Kidney (tissue), 14 donors: ENCODE data around the gene MYO7B. TPM values are rescaled to one million over a fixed set of nuclear protein-coding genes. Genes with fewer than 3 reads are reported as not detected.

Experiments
- DNase-seq, 5 donors: peaks; one replicate each; pipeline ENCODE4 v3.0.0-alpha.2; 2013 to 2020
- FAIRE-seq: peaks from 2 replicates; lab custom pipeline; 2012; peaks lifted over from hg19 to GRCh38; lab: Jason Lieb, UNC
- H3K27ac ChIP-seq, 2 donors: one replicate each; pipeline ENCODE4 v1.7.0; 2013; ENCODE audit warnings: low read depth in 2 of 2, low read length in 2 of 2, inconsistent platforms in 1 of 2
- H3K27me3 ChIP-seq: one replicate; pipeline ENCODE4 v1.7.1; 2013; ENCODE audit warnings: low read length, inconsistent platforms; ENCODE audit not compliant: control insufficient read depth, insufficient read depth
- H3K36me3 ChIP-seq, 3 donors: one replicate each; pipeline versions ENCODE4 v1.7.0 to v1.7.1; 2013; ENCODE audit warnings: low read length in 3 of 3, control low read depth in 1 of 3, inconsistent platforms in 1 of 3; ENCODE audit not compliant: insufficient read depth in 3 of 3, control insufficient read depth in 2 of 3
- H3K4me1 ChIP-seq, 3 donors: one replicate each; pipeline versions ENCODE4 v1.7.0 to v1.7.1; 2013; ENCODE audit warnings: low read length in 3 of 3, inconsistent platforms in 1 of 3, low read depth in 1 of 3; ENCODE audit not compliant: control insufficient read depth in 2 of 3, insufficient read depth in 2 of 3
- H3K4me3 ChIP-seq, 3 donors: one replicate each; pipeline versions ENCODE4 v1.7.0 to v1.8.1; 2013; ENCODE audit warnings: low read length in 3 of 3, control low read depth in 1 of 3, inconsistent platforms in 1 of 3
- H3K9ac ChIP-seq, 3 donors: one replicate each; pipeline versions ENCODE4 v1.7.0 to v1.7.1; 2013; ENCODE audit warnings: low read length in 3 of 3, control low read depth in 1 of 3, inconsistent platforms in 1 of 3
- H3K9me3 ChIP-seq, 3 donors: one replicate each; pipeline versions ENCODE4 v1.7.0 to v1.7.1; 2013; ENCODE audit warnings: low read length in 3 of 3, control low read depth in 1 of 3, inconsistent platforms in 1 of 3; ENCODE audit not compliant: control insufficient read depth in 2 of 3, insufficient read depth in 1 of 3
- intact Hi-C: fragments of 100-400 bp; cut with DNase I; formaldehyde crosslinking; loops from one replicate; pipeline ENCODE4 v1.11.1; 2022
- polyA plus RNA-seq: library from polyadenylated mRNA; stranded (reverse); fragments of 350-450 nt; fragmentation: Illumina TruSeq; extraction: RNeasy Lipid Tissue Mini Kit (QIAGEN cat#74804); gene quantifications from one replicate; pipeline ENCODE4 v1.2.3, GENCODE V29; 2014; ENCODE audit warnings: low read depth, low replicate concordance; ENCODE audit not compliant: insufficient read depth
- total RNA-seq: library from RNA; stranded (reverse); fragmentation: NEBNext Ultra II Directional; extraction: Animal tissue kit (Norgen Biotek cat#: 25700); gene quantifications from one replicate; pipeline ENCODE4 v1.2.1, GENCODE V29; 2021
- TF ChIP-seq, protein P1 (sequence below): IDR thresholded peaks from 3 replicates; pipeline ENCODE4 v1.5.1; 2012; ENCODE audit warnings: mild to moderate bottlenecking, moderate library complexity, borderline replicate concordance; ENCODE audit not compliant: insufficient read depth; ENCODE audit errors: extremely low read depth
- donor health status: control.
- donor health status: control.
- donor health status: control.
- donor health status: control.
- donor health status: control.
- donor health status: DM: yes; HTN: yes; CAD: no.
- donor health status: Normal renal cell carcinoma (clear cell type).

MYO7B gene
- total and polyA plus RNA-seq, 2 donors from 2014 or later, result 11.0 to 22.2 TPM

DNA sequence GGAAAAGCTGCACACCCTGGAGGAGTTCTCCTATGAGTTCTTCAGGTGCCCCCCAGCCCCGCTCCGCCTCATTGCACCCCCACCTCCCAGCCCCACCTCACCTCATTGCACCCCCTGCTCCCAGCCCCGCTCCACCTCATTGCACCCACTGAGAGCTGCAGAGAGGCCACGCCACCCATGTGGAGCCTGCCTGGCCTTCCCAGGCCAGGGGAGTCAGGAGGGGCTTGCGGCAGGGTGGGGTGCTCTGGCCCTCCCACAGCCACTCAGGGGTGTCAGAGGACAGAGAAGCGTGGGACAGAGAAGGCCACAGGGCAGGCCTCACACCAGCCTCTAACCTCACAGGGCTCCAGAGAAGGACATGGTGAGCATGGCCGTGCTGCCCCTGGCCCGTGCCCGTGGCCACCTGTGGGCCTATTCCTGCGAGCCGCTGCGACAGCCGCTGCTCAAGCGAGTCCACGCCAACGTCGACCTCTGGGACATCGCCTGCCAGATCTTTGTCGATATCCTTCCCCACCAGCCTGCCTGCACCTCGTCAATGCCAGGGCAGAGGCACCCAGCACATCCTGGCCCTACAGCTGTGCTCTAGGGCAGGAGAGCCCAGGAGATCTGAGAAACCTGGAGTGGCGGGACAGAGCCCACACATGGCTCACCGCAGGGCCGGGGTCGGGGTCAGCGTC, 95.5 kb downstream of the MYO7B start:
- no peak overlapping the region for H3K27ac ChIP-seq
- H3K4me1 ChIP-seq, result peaks cover 0 to 2% (median 0%) of the 10 kb centered on the region in 3 donors
- H3K9me3 ChIP-seq, result no peaks in the 10 kb centered on the region
- FAIRE-seq (no peak), DNase-seq (no peak)
- no peak overlapping the region for H3K9ac ChIP-seq
- H3K4me3 ChIP-seq, result no peak overlapping the region
- TF ChIP-seq, protein P1, sequence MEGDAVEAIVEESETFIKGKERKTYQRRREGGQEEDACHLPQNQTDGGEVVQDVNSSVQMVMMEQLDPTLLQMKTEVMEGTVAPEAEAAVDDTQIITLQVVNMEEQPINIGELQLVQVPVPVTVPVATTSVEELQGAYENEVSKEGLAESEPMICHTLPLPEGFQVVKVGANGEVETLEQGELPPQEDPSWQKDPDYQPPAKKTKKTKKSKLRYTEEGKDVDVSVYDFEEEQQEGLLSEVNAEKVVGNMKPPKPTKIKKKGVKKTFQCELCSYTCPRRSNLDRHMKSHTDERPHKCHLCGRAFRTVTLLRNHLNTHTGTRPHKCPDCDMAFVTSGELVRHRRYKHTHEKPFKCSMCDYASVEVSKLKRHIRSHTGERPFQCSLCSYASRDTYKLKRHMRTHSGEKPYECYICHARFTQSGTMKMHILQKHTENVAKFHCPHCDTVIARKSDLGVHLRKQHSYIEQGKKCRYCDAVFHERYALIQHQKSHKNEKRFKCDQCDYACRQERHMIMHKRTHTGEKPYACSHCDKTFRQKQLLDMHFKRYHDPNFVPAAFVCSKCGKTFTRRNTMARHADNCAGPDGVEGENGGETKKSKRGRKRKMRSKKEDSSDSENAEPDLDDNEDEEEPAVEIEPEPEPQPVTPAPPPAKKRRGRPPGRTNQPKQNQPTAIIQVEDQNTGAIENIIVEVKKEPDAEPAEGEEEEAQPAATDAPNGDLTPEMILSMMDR, result no peak
- H3K36me3 ChIP-seq, result no peaks in the 10 kb centered on the region
- H3K27me3 ChIP-seq, result no peaks in the 10 kb centered on the region
- intact Hi-C loops, result no loop called here

GRCh38 chr2:127631541-127631996, 96.1 kb downstream of the MYO7B start:
- Histone ChIP-seq H3K9ac (no peak overlapping the region), H3K27ac (no peak overlapping the region)
- TF ChIP-seq, protein P1, result no peak

GRCh38 chr2:127631997-127632581, 96.6 kb downstream of the MYO7B start:
- Histone ChIP-seq H3K27ac (no peak overlapping the region), H3K4me3 (no peak overlapping the region), H3K36me3 (no peaks in the 10 kb centered on the region), H3K9me3 (no peaks in the 10 kb centered on the region), H3K9ac (no peak overlapping the region), H3K27me3 (no peaks in the 10 kb centered on the region), H3K4me1 (peaks cover 0 to 4% (median 0%) of the 10 kb centered on the region in 3 donors)
- DNase-seq (no peak), FAIRE-seq (no peak)
- intact Hi-C loops, result no loop called here
- TF ChIP-seq, protein P1, result no peak

More at GRCh38 chr2:127631541-127631996, 96.1 kb downstream of the MYO7B start:
- DNase-seq, result peak in 1 of 5 donors; percentile 36
- peaks cover 0 to 2% (median 0%) of the 10 kb centered on the region in 3 donors for H3K4me1 ChIP-seq
- H3K36me3 ChIP-seq, result no peaks in the 10 kb centered on the region
- no peak for FAIRE-seq
- no peaks in the 10 kb centered on the region for H3K9me3 ChIP-seq
- H3K27me3 ChIP-seq, result no peaks in the 10 kb centered on the region
- intact Hi-C loops, result no loop called here
- H3K4me3 ChIP-seq, result no peak overlapping the region
